ENCODE measurements around the gene BAIAP3. TPM values are rescaled to one million over a fixed set of nuclear protein-coding genes. Genes with fewer than 3 reads are reported as not detected.

The BAIAP3 gene
- total and polyA plus RNA-seq, 2 of the 8 experiments (the other 6 are each of a cell fraction or from before 2014, with no cell fraction given), result 2.9 to 6.8 TPM

- TF ChIP-seq CEBPB (IDR thresholded peaks at IDR 0.05; ENCODE audit: low read depth, low read length) (no peak), GABPA (IDR thresholded peaks at IDR 0.05; ENCODE audit: borderline replicate concordance, insufficient read depth, low read length) (no peak), KDM5A (IDR thresholded peaks at IDR 0.05; ENCODE audit: low read length) (peak; percentile 62), SRF (IDR thresholded peaks at IDR 0.05; ENCODE audit: low read depth, low read length) (0 out of 2 replicates have a peak, but pooled peaks have one; percentile 2), BCL11A (IDR thresholded peaks at IDR 0.05; ENCODE audit: low read depth in 2 of 2, low read length in 2 of 2) (no peak), CREB1 (IDR thresholded peaks at IDR 0.05) (peak; percentile 98), USF2 (IDR thresholded peaks at IDR 0.05; ENCODE audit: low read length) (no peak), BACH1 (IDR thresholded peaks at IDR 0.05; ENCODE audit: low read length) (peak; percentile 2; the same call in 1 of the 2 replicates), TBP (IDR thresholded peaks at IDR 0.05; ENCODE audit: low read depth, low read length) (peak; percentile 56), SIRT6 (IDR thresholded peaks at IDR 0.05; ENCODE audit: low read length) (no peak), RBBP5 (IDR thresholded peaks at IDR 0.05; ENCODE audit: borderline replicate concordance, low read depth, low read length) (peak; percentile 49; the same call in 1 of the 2 replicates), RXRA (IDR thresholded peaks at IDR 0.05; ENCODE audit: insufficient read depth, low read depth, low read length) (no peak), HDAC2 (IDR thresholded peaks at IDR 0.05; ENCODE audit: borderline replicate concordance in 1 of 2, low read depth in 2 of 2, low read length in 2 of 2) (no peak), SUZ12 (IDR thresholded peaks at IDR 0.05; ENCODE audit: low read length) (no peak), MAX (IDR thresholded peaks at IDR 0.05) (no peak)
Measured at GRCh38 chr16:1308977-1309885, 24.2 kb upstream of the BAIAP3 start, which contains the start of gene UBE2I (continued).
